K562 (cell line): ENCODE results near the gene KAZN. TPM values are rescaled to one million over a fixed set of nuclear protein-coding genes. Genes with fewer than 3 reads are reported as not detected.

Experiments
- ATF1 ChIP-seq, 2 experiments: fragments of 450-650 bp in 1 of 2; IDR thresholded peaks; 2 replicates each; pipeline ENCODE4 v1.6.1; 2016; ENCODE audit warnings: missing compliant biosample characterization in 1 of 2, missing genetic modification characterization in 1 of 2
- ATF7 ChIP-seq: fragments of 450-650 bp; IDR thresholded peaks from 2 replicates; pipeline ENCODE4 v1.7.1; 2014; ENCODE audit warnings: mild to moderate bottlenecking, moderate library complexity
- CSDE1 ChIP-seq, 2 experiments: fragments of 450-650 bp; IDR thresholded peaks; 2 replicates each; pipeline ENCODE4 v1.6.1; 2016; ENCODE audit warnings: mild to moderate bottlenecking in 1 of 2
- ELF1 ChIP-seq: fragments of 200-800 bp; sonication (Bioruptor generic); IDR thresholded peaks from 2 replicates; pipeline ENCODE4 v1.6.1; 2016; ENCODE audit warnings: missing genetic modification characterization, missing compliant biosample characterization
- NBN ChIP-seq: fragments of 450-650 bp; IDR thresholded peaks from 2 replicates; pipeline ENCODE4 v1.6.1; 2016; ENCODE audit warnings: low read depth, mild to moderate bottlenecking
- NFYB ChIP-seq: IDR thresholded peaks from 2 replicates; pipeline ENCODE4 v1.6.1; 2011; ENCODE audit warnings: mild to moderate bottlenecking, moderate library complexity; ENCODE audit not compliant: insufficient read length; ENCODE audit errors: extremely low read depth
- REST ChIP-seq, 2 experiments: fragments of 450-650 bp; formaldehyde crosslinking in 1 of 2; IDR thresholded peaks; 2 replicates each; pipeline versions ENCODE4 v1.4.0 to v1.6.1; 2014 to 2020; ENCODE audit warnings: mild to moderate bottlenecking in 2 of 2, borderline replicate concordance in 1 of 2, low read depth in 1 of 2
- RNF219 ChIP-seq: fragments of 250-450 bp; sonication (Bioruptor Pico); IDR thresholded peaks from 2 replicates; pipeline ENCODE4 v1.5.0; 2022; ENCODE audit warnings: mild to moderate bottlenecking
- THRA ChIP-seq: fragments of 450-650 bp; IDR thresholded peaks from 2 replicates; pipeline ENCODE4 v1.6.1; 2017; ENCODE audit warnings: mild to moderate bottlenecking, moderate library complexity
- TRIM24 ChIP-seq, 2 experiments: fragments of 450-650 bp; IDR thresholded peaks; 2 replicates each; pipeline ENCODE4 v1.6.1; 2016
- USF2 ChIP-seq: sonication (generic); formaldehyde crosslinking; IDR thresholded peaks from 2 replicates; pipeline ENCODE4 v1.5.0; 2020; ENCODE audit warnings: missing genetic modification reagents
- polyA plus RNA-seq, 8 experiments: library from polyadenylated mRNA; depleted of rRNA in 4 of 8; stranded (reverse) in 5 of 8; unstranded in 3 of 8; fragments of >200 nt; fragmentation: Nextera tagmentation in 2 of 8; fragmentation: Illumina TruSeq in 1 of 8; extraction: Ambion mirVana in 2 of 8; extraction: Trizol in 1 of 8; gene quantifications; 2 replicates each; pipeline versions ENCODE4 v1.2.1 to v1.2.3, GENCODE V29; 2011 to 2014; ENCODE audit warnings: inconsistent platforms in 1 of 8, missing spikeins in 1 of 8
- total RNA-seq, 7 experiments: library from RNA; depleted of rRNA in 6 of 7; stranded (reverse); fragments of >200 nt in 6 of 7; fragmentation: Illumina TruSeq in 2 of 7; extraction: Trizol in 2 of 7; gene quantifications; 2 replicates each; pipeline versions ENCODE4 v1.2.1 to v1.2.3, GENCODE V29; 2011 to 2021; ENCODE audit warnings: low replicate concordance in 1 of 7

The KAZN gene
- total and polyA plus RNA-seq, 9 of the 15 experiments (the other 6 are each of a cell fraction or from before 2014, with no cell fraction given) = 2.1 to 21.6 (median 5.4) TPM

- TF ChIP-seq USF2 (CRISPR knock-in tag) = peak; percentile 97
- no peak for TF ChIP-seq THRA
- no peak for TF ChIP-seq CSDE1 (IDR thresholded peaks at IDR 0.05)
- TF ChIP-seq ELF1 (tag) = peak; percentile 59
- TF ChIP-seq RNF219 (CRISPR knock-in tag) = 0 out of 2 replicates have a peak, but pooled peaks have one; percentile 34
- 0 out of 2 replicates have a peak, but pooled peaks have one; percentile 37 for TF ChIP-seq ATF7
- peak in 1 of 2 experiments; percentile 30; a peak in 1 of 4 replicates for TF ChIP-seq TRIM24 (IDR thresholded peaks at IDR 0.05)
- peak; percentile 58 for TF ChIP-seq NFYB
- TF ChIP-seq ATF1 (CRISPR knock-in tag; IDR thresholded peaks at IDR 0.05) = no peak
- 0 out of 2 replicates have a peak, but pooled peaks have one; percentile 10 for TF ChIP-seq ATF1 (tag; IDR thresholded peaks at IDR 0.05)
- no peak for TF ChIP-seq NBN
- TF ChIP-seq REST (IDR thresholded peaks at IDR 0.05; ENCODE audit: borderline replicate concordance) = peak; percentile 64
- no peak for TF ChIP-seq REST (CRISPR knock-in tag; IDR thresholded peaks at IDR 0.05; ENCODE audit: low read depth)
These were observed 298.6 kb downstream of the KAZN start (continued) for GRCh38 chr1:14897080-14897449.
